H1 (cell line): Measurements from ENCODE around the gene SLC66A2. TPM values are rescaled to one million over a fixed set of nuclear protein-coding genes. Genes with fewer than 3 reads are reported as not detected.

ENCODE experiments used
- EP300 ChIP-seq, 2 experiments: IDR thresholded peaks; 1 replicate in 1 of 2; 2 replicates in 1 of 2; pipeline ENCODE4 v1.6.1; 2011 to 2012; ENCODE audit warnings: low read depth in 2 of 2, low read length in 2 of 2, mild to moderate bottlenecking in 2 of 2, borderline replicate concordance in 1 of 2, inconsistent platforms in 1 of 2, moderate library complexity in 1 of 2
- RAD21 ChIP-seq, 2 experiments: IDR thresholded peaks in 1 of 2; conservative IDR thresholded peaks in 1 of 2; 2 replicates each; pipeline ENCODE4 v1.6.1; 2011; ENCODE audit warnings: low read depth in 2 of 2, low read length in 2 of 2, improper control_type of control experiment in 1 of 2, inconsistent platforms in 1 of 2, mild to moderate bottlenecking in 1 of 2, moderate library complexity in 1 of 2
- RBBP5 ChIP-seq: IDR thresholded peaks from 2 replicates; pipeline ENCODE4 v1.7.1; 2012; ENCODE audit warnings: low read depth, mild to moderate bottlenecking, inconsistent platforms, low read length, moderate library complexity, borderline replicate concordance
- SIN3A ChIP-seq, 2 experiments: IDR thresholded peaks in 1 of 2; conservative IDR thresholded peaks in 1 of 2; 2 replicates each; pipeline ENCODE4 v1.6.1; 2011 to 2012; ENCODE audit warnings: low read length in 2 of 2, improper control_type of control experiment in 1 of 2, low read depth in 1 of 2, mild to moderate bottlenecking in 1 of 2
- SRF ChIP-seq: IDR thresholded peaks from 2 replicates; pipeline ENCODE4 v1.6.1; 2011; ENCODE audit warnings: mild to moderate bottlenecking, low read depth, low read length, moderate library complexity
- TAF7 ChIP-seq: optimal IDR thresholded peaks from 2 replicates; pipeline ENCODE3; 2011; ENCODE audit warnings: low read depth, mild to moderate bottlenecking, inconsistent platforms, low read length, moderate library complexity, borderline replicate concordance
- TCF12 ChIP-seq: IDR thresholded peaks from 2 replicates; pipeline ENCODE4 v1.6.1; 2011; ENCODE audit warnings: low read depth, mild to moderate bottlenecking, low read length
- polyA plus RNA-seq, 7 experiments: library from polyadenylated mRNA; depleted of rRNA in 3 of 7; stranded (reverse) in 5 of 7; unstranded in 2 of 7; fragments of >200 nt in 5 of 7; fragments of 200-250 nt in 2 of 7; gene quantifications; 1 replicate in 5 of 7; 2 replicates in 1 of 7; 4 replicates in 1 of 7; pipeline versions ENCODE4 v1.2.1 to v1.2.3, GENCODE V29; 2011 to 2013; ENCODE audit warnings: missing spikeins in 2 of 7, mixed read lengths in 2 of 7
- total RNA-seq: library from RNA; stranded (reverse); fragmentation: NEBNext Ultra II Directional; extraction: Animal tissue kit (Norgen Biotek cat#: 25700); gene quantifications from 2 replicates; pipeline ENCODE4 v1.2.1, GENCODE V29; 2021
- TF ChIP-seq, protein P1 (sequence below), 3 experiments: IDR thresholded peaks; 1 replicate in 2 of 3; 2 replicates in 1 of 3; pipeline versions ENCODE4 v1.5.1 to v1.6.1; 2011; ENCODE audit warnings: low read length in 3 of 3, mild to moderate bottlenecking in 3 of 3, inconsistent platforms in 2 of 3, low read depth in 1 of 3, moderate library complexity in 1 of 3; ENCODE audit not compliant: insufficient read depth in 1 of 3; ENCODE audit errors: control extremely low read depth in 1 of 3

SLC66A2 gene
- total and polyA plus RNA-seq, 2 of the 8 experiments (the other 6 are each of a cell fraction or from before 2014, with no cell fraction given), result 15.0 to 18.9 TPM

- TF ChIP-seq, protein P1, sequence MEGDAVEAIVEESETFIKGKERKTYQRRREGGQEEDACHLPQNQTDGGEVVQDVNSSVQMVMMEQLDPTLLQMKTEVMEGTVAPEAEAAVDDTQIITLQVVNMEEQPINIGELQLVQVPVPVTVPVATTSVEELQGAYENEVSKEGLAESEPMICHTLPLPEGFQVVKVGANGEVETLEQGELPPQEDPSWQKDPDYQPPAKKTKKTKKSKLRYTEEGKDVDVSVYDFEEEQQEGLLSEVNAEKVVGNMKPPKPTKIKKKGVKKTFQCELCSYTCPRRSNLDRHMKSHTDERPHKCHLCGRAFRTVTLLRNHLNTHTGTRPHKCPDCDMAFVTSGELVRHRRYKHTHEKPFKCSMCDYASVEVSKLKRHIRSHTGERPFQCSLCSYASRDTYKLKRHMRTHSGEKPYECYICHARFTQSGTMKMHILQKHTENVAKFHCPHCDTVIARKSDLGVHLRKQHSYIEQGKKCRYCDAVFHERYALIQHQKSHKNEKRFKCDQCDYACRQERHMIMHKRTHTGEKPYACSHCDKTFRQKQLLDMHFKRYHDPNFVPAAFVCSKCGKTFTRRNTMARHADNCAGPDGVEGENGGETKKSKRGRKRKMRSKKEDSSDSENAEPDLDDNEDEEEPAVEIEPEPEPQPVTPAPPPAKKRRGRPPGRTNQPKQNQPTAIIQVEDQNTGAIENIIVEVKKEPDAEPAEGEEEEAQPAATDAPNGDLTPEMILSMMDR (IDR thresholded peaks at IDR 0.05; ENCODE audit: control extremely low read depth in 1 of 3, insufficient read depth in 1 of 3, low read depth in 1 of 3, low read length in 3 of 3), result no peak
- TF ChIP-seq SRF (no peak), EP300 (IDR thresholded peaks at IDR 0.05; ENCODE audit: borderline replicate concordance in 1 of 2, low read depth in 2 of 2, low read length in 2 of 2) (no peak), TCF12 (no peak), TAF7 (peak; percentile 6), RBBP5 (peak; percentile 72; the same call in 1 of the 2 replicates), SIN3A (conservative IDR thresholded peaks at IDR 0.05 in 1 of 2, IDR thresholded peaks at IDR 0.05 in 1 of 2; ENCODE audit: low read depth in 1 of 2, low read length in 2 of 2) (no peak), RAD21 (IDR thresholded peaks at IDR 0.05 in 1 of 2, conservative IDR thresholded peaks at IDR 0.05 in 1 of 2; ENCODE audit: low read depth in 2 of 2, low read length in 2 of 2) (no peak)
These were observed 37.2 kb upstream of the SLC66A2 start, which contains the start of gene TXNL4A (continued) for GRCh38 chr18:79988451-79989194.
